Heart left ventricle (tissue), 13 donors: ENCODE data around the gene FKBP6.

Source experiments
- POLR2A ChIP-seq, 2 donors: fragments of 450-650 bp; IDR thresholded peaks; one replicate each; pipeline ENCODE4 v1.6.1; 2017; ENCODE audit warnings: antibody characterized with exemption in 2 of 2, mild to moderate bottlenecking in 2 of 2, moderate library complexity in 2 of 2
- TF ChIP-seq, protein P1 (sequence below), 12 donors: fragments of 200-600 bp; sonication (generic) in 4 of 12; IDR thresholded peaks; one replicate each; pipeline versions ENCODE4 v1.5.0 to v1.8.0; 2018 to 2022; ENCODE audit warnings: antibody characterized with exemption in 12 of 12, mild to moderate bottlenecking in 5 of 12
- donor health status: ischemic (EF 13 %, LVEDD 7.1; RV severe dilation, severe dysfunction).
- donor health status: DM: no; HTN: yes; CAD: no.
- donor health status: DM: no; HTN: no; CAD: no.
- donor health status: ischemic (EF 25% LVEDD 6.9; RV normal size, moderate dysfunction).
- donor health status: ischemic (EF 25% LVEDD 5.7; RV mildly dilated, moderate dysfunction).
- donor health status: ischemic (EF 35%, LVEDD 5.7; RV mildly dilated, moderate dysfunction).
- donor health status: nonischemic (EF 11% LVEDD 7.7; RV severe dilation, severe dysfunction).
- donor health status: DM: yes; HTN: yes; CAD: no.
- donor health status: PGD.
- donor health status: ischemic (EF 29% LVEDD 5.4; RV normal size, mild dysfunction).
- donor health status: nonischemic (EF 23%, LVEDD 6.1; RV moderate dilation, normal function).

DNA sequence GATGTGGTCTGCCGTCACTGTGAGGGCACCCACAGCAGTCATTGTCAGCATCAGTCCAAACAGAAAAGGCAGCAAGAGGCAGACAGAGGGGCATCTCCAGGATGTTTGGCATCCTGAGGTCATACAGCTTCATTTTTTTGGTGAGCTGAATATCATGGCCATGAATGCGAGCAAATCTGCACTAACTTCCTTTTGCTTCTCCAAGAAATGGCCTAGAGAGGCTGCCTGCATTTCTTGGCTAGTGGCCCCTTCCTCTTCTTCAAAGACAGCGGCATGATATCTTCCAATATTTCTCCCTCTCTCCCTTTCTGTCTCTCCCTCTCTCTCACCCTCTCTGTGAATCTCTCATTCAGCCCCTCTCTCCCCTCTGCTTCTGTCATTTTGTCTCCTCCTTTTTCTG, 24.8 kb downstream of the FKBP6 start:
- TF ChIP-seq, protein P1, sequence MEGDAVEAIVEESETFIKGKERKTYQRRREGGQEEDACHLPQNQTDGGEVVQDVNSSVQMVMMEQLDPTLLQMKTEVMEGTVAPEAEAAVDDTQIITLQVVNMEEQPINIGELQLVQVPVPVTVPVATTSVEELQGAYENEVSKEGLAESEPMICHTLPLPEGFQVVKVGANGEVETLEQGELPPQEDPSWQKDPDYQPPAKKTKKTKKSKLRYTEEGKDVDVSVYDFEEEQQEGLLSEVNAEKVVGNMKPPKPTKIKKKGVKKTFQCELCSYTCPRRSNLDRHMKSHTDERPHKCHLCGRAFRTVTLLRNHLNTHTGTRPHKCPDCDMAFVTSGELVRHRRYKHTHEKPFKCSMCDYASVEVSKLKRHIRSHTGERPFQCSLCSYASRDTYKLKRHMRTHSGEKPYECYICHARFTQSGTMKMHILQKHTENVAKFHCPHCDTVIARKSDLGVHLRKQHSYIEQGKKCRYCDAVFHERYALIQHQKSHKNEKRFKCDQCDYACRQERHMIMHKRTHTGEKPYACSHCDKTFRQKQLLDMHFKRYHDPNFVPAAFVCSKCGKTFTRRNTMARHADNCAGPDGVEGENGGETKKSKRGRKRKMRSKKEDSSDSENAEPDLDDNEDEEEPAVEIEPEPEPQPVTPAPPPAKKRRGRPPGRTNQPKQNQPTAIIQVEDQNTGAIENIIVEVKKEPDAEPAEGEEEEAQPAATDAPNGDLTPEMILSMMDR (IDR thresholded peaks at IDR 0.05) = no peak
- TF ChIP-seq POLR2A (IDR thresholded peaks at IDR 0.05) = no peak
